Glutamatergic neuron (in vitro differentiated cells): ENCODE data around the gene OR10G8. TPM values are rescaled to one million over a fixed set of nuclear protein-coding genes. Genes with fewer than 3 reads are reported as not detected.

Source experiments
- DNase-seq: peaks from one replicate; pipeline ENCODE4 v3.0.0; 2022
- H3K27ac Mint-ChIP-seq: one replicate; pipeline ENCODE4 v1.8.0; 2020; ENCODE audit warnings: mild to moderate bottlenecking, mixed read lengths, inconsistent platforms; ENCODE audit not compliant: unreplicated experiment
- H3K27me3 Mint-ChIP-seq: one replicate; pipeline ENCODE4 v1.8.0; 2020; ENCODE audit warnings: mild to moderate bottlenecking, moderate library complexity, mixed read lengths, inconsistent platforms; ENCODE audit not compliant: unreplicated experiment
- H3K36me3 Mint-ChIP-seq: one replicate; pipeline ENCODE4 v1.8.0; 2020; ENCODE audit warnings: mild to moderate bottlenecking, mixed read lengths, inconsistent platforms; ENCODE audit not compliant: unreplicated experiment
- H3K4me1 Mint-ChIP-seq: one replicate; pipeline ENCODE4 v1.8.0; 2020; ENCODE audit warnings: mild to moderate bottlenecking, low read depth, mixed read lengths, inconsistent platforms; ENCODE audit not compliant: unreplicated experiment
- H3K4me3 Mint-ChIP-seq: one replicate; pipeline ENCODE4 v1.8.0; 2020; ENCODE audit warnings: mild to moderate bottlenecking, mixed read lengths, inconsistent platforms; ENCODE audit not compliant: unreplicated experiment
- H3K9me3 Mint-ChIP-seq: one replicate; pipeline ENCODE4 v1.8.0; 2020; ENCODE audit warnings: mild to moderate bottlenecking, moderate library complexity, mixed read lengths, inconsistent platforms; ENCODE audit not compliant: unreplicated experiment
- total RNA-seq: library from RNA; stranded (reverse); fragmentation: NEBNext Ultra II Directional; extraction: Animal tissue kit (Norgen Biotek cat#: 25700); gene quantifications from one replicate; pipeline ENCODE4 v1.2.1, GENCODE V29; 2021; ENCODE audit not compliant: unreplicated experiment
- TF ChIP-seq, protein P1 (sequence below): fragments of 200-600 bp; sonication (generic); IDR thresholded peaks from one replicate; pipeline ENCODE4 v1.5.0; 2021; ENCODE audit not compliant: partially characterized antibody, unreplicated experiment

The OR10G8 gene
- total RNA-seq, 1 donor from 2014 or later = not detected

GRCh38 chr11:124036666-124037065, 10.1 kb downstream of the OR10G8 start:
- Mint-ChIP-seq H3K27ac (no peak overlapping the region), H3K4me3 (no peak overlapping the region), H3K36me3 (no peaks in the 10 kb centered on the region), H3K4me1 (no peaks in the 10 kb centered on the region), H3K9me3 (no peaks in the 10 kb centered on the region), H3K27me3 (no peaks in the 10 kb centered on the region)
- TF ChIP-seq, protein P1, sequence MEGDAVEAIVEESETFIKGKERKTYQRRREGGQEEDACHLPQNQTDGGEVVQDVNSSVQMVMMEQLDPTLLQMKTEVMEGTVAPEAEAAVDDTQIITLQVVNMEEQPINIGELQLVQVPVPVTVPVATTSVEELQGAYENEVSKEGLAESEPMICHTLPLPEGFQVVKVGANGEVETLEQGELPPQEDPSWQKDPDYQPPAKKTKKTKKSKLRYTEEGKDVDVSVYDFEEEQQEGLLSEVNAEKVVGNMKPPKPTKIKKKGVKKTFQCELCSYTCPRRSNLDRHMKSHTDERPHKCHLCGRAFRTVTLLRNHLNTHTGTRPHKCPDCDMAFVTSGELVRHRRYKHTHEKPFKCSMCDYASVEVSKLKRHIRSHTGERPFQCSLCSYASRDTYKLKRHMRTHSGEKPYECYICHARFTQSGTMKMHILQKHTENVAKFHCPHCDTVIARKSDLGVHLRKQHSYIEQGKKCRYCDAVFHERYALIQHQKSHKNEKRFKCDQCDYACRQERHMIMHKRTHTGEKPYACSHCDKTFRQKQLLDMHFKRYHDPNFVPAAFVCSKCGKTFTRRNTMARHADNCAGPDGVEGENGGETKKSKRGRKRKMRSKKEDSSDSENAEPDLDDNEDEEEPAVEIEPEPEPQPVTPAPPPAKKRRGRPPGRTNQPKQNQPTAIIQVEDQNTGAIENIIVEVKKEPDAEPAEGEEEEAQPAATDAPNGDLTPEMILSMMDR = no peak
- DNase-seq = no peak

DNA sequence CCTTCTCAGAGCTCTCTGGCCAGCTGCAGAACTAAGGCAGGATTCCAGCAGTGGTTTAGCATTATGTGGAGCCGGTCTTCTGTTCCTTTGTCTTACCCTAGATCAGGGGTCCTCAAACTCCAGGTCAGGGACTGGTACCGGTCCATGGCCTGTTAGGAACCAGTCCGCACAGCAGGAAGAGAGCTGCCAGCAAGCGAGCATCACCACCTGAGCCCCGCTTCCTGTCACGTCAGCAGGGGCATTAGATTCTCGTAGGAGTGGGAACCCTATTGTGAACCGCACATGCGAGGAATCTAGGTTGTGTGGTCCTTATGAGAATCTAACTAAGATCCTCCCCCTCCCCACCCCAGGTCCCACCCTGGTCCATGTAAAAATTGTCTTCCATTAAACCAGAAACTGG, 13.0 kb downstream of the OR10G8 start:
- TF ChIP-seq, protein P1 = no peak
- Mint-ChIP-seq H3K27ac (no peak overlapping the region), H3K4me3 (no peak overlapping the region), H3K27me3 (no peaks in the 10 kb centered on the region), H3K9me3 (no peaks in the 10 kb centered on the region), H3K4me1 (no peaks in the 10 kb centered on the region), H3K36me3 (no peaks in the 10 kb centered on the region)
- DNase-seq = no peak

- no peak within 1 kb of the TSS for H3K27ac Mint-ChIP-seq
Measured at GRCh38 chr11:124041254-124041653, 14.7 kb downstream of the OR10G8 start, which contains the start of gene OR10G7. Gene OR10G7, minus strand, starts transcription at chr11:124041325. Its CDS starts 2,324 bp downstream, at chr11:124039001.

GRCh38 chr11:124043420-124043819, 16.8 kb downstream of the OR10G8 start:
- no peak for DNase-seq

More at GRCh38 chr11:124041254-124041653, 14.7 kb downstream of the OR10G8 start, which contains the start of gene OR10G7:
- H3K27me3 Mint-ChIP-seq = no peaks in the 10 kb centered on the region
- H3K4me3 Mint-ChIP-seq = no peak within 1 kb of the TSS
- TF ChIP-seq, protein P1 = no peak
- DNase-seq = no peak
- H3K36me3 Mint-ChIP-seq = no peaks in the 10 kb centered on the region
- H3K4me1 Mint-ChIP-seq = no peaks in the 10 kb centered on the region
- no peaks in the 10 kb centered on the region for H3K9me3 Mint-ChIP-seq

DNA sequence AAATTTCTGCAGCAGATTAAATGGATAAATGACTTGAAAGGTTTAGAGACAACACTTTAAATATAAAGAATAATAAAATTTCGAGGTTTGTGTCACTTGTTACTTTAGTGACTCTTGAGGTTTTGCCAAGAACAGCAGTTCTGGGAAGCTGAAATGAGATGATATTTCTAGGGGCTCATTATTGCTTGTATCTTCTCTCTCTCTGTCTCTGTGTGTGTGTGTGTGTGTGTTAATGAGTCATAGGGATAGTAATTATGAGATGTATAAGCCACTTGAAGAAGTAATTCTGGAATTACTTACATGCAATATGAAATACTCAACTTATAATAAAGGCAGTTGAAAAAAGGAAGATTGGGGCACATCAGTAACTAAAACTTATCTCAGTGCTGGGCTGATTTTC, 24.1 kb downstream of the OR10G8 start:
- TF ChIP-seq, protein P1 = no peak
- H3K4me1 Mint-ChIP-seq = peaks cover 3% of the 10 kb centered on the region
- H3K36me3 Mint-ChIP-seq = no peaks in the 10 kb centered on the region
- no peak overlapping the region for H3K4me3 Mint-ChIP-seq
- no peak for DNase-seq
- peaks cover 2% of the 10 kb centered on the region for H3K9me3 Mint-ChIP-seq
- H3K27ac Mint-ChIP-seq = no peak overlapping the region
- H3K27me3 Mint-ChIP-seq = no peaks in the 10 kb centered on the region

More at GRCh38 chr11:124043420-124043819, 16.8 kb downstream of the OR10G8 start:
- no peak overlapping the region for H3K4me3 Mint-ChIP-seq
- no peaks in the 10 kb centered on the region for H3K4me1 Mint-ChIP-seq
- TF ChIP-seq, protein P1 = no peak
- H3K27ac Mint-ChIP-seq = no peak overlapping the region
- no peaks in the 10 kb centered on the region for H3K36me3 Mint-ChIP-seq
- H3K27me3 Mint-ChIP-seq = no peaks in the 10 kb centered on the region
- H3K9me3 Mint-ChIP-seq = no peaks in the 10 kb centered on the region
